Esophagus muscularis mucosa (tissue), 3 donors: ENCODE measurements around the gene CEBPZ.

Experiments used
- EP300 ChIP-seq: sonication (generic); formaldehyde crosslinking; IDR thresholded peaks from one replicate; pipeline ENCODE4 v1.6.1; 2017; ENCODE audit warnings: antibody characterized with exemption
- POLR2A ChIP-seq: fragments of 450-650 bp; IDR thresholded peaks from one replicate; pipeline ENCODE4 v1.6.1; 2017; ENCODE audit warnings: antibody characterized with exemption, moderate library complexity, mild to moderate bottlenecking, low read depth
- POLR2AphosphoS5 ChIP-seq, 2 donors: sonication (generic); formaldehyde crosslinking; IDR thresholded peaks; one replicate each; pipeline ENCODE4 v1.6.1; 2017; ENCODE audit warnings: antibody characterized with exemption in 2 of 2

DNA sequence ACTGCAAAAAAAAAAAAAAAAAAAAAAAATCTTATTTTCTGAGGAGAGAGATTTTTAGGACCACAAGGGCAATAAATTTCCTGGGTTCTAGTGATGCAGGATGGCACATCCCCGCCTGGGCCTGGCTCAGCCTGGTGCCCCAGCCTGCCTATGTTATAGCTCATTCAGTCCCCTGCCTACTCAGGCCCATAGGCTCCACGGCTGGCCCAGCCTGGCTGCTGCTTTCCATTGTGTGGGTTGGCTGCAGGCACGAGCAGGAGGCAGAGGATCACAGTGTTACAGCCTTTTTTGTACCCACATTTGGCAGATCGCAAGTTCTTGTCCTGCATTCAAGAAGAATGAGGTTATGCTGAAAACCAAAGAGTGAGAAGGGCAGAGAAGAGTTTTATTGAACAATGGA, 40.1 kb downstream of the CEBPZ start:
- TF ChIP-seq EP300 (no peak), POLR2A (no peak), POLR2AphosphoS5 (IDR thresholded peaks at IDR 0.05) (no peak)
